Measurements from ENCODE around the gene VSTM2B. TPM values are rescaled to one million over a fixed set of nuclear protein-coding genes. Genes with fewer than 3 reads are reported as not detected.

Gene VSTM2B
- total RNA-seq, 2 experiments from 2014 or later, result not detected

GRCh38 chr19:29483641-29483920, 42.2 kb upstream of the VSTM2B start:
- Histone ChIP-seq H3K27ac (ENCODE audit: low read depth, low read length, poor library complexity, severe bottlenecking) (no peak overlapping the region), H2AFZ (ENCODE audit: low read length) (no peak overlapping the region), H3K36me3 (ENCODE audit: insufficient read depth, low read length) (no peaks in the 10 kb centered on the region), H4K20me1 (ENCODE audit: insufficient read depth, low read length) (no peaks in the 10 kb centered on the region), H3K79me2 (ENCODE audit: insufficient read depth, low read depth, low read length) (no peaks in the 10 kb centered on the region), H3K9me2 (ENCODE audit: insufficient read depth, low read length) (no peaks in the 10 kb centered on the region), H3K9me3 (ENCODE audit: low read length) (0 out of 2 replicates have a peak, but pooled peaks cover 5% of the 10 kb centered on the region), H3K4me1 (ENCODE audit: insufficient read depth, low read length, poor library complexity, severe bottlenecking) (no peaks in the 10 kb centered on the region), H3K4me2 (ENCODE audit: low read length) (no peak overlapping the region), H3K4me3 (ENCODE audit: low read depth, low read length, poor library complexity, severe bottlenecking) (no peak overlapping the region)
- CTCF ChIA-PET (ENCODE audit: unreplicated experiment), result no interaction called here
- TF ChIP-seq EZH2phosphoT487 (IDR thresholded peaks at IDR 0.05; ENCODE audit: borderline replicate concordance, low read depth, low read length) (no peak), CTCF (conservative IDR thresholded peaks at IDR 0.05; ENCODE audit: low read length) (no peak)
- POLR2A ChIA-PET, result no interaction called here
- intact Hi-C loops (cut with micrococcal nuclease; ENCODE audit: unreplicated experiment), result no loop called here
- DNase-seq (ENCODE audit: low spot score), result no peak
- BruUV-seq (replicated peaks), result no TSS peak

- Histone ChIP-seq H3K9me3 (ENCODE audit: low read length) (0 out of 2 replicates have a peak, but pooled peaks cover 5% of the 10 kb centered on the region), H2AFZ (ENCODE audit: low read length) (no peak overlapping the region), H3K4me3 (ENCODE audit: low read depth, low read length, poor library complexity, severe bottlenecking) (no peak overlapping the region), H4K20me1 (ENCODE audit: insufficient read depth, low read length) (no peaks in the 10 kb centered on the region), H3K27ac (ENCODE audit: low read depth, low read length, poor library complexity, severe bottlenecking) (no peak overlapping the region), H3K79me2 (ENCODE audit: insufficient read depth, low read depth, low read length) (no peaks in the 10 kb centered on the region), H3K4me2 (ENCODE audit: low read length) (no peak overlapping the region), H3K9me2 (ENCODE audit: insufficient read depth, low read length) (no peaks in the 10 kb centered on the region), H3K4me1 (ENCODE audit: insufficient read depth, low read length, poor library complexity, severe bottlenecking) (no peaks in the 10 kb centered on the region), H3K36me3 (ENCODE audit: insufficient read depth, low read length) (no peaks in the 10 kb centered on the region)
- intact Hi-C loops (cut with micrococcal nuclease; ENCODE audit: unreplicated experiment), result no loop called here
- BruUV-seq (replicated peaks), result no TSS peak
- ChIA-PET CTCF (ENCODE audit: unreplicated experiment) (no interaction called here), POLR2A (no interaction called here)
- DNase-seq (ENCODE audit: low spot score), result no peak
- TF ChIP-seq EZH2phosphoT487 (IDR thresholded peaks at IDR 0.05; ENCODE audit: borderline replicate concordance, low read depth, low read length) (no peak), CTCF (conservative IDR thresholded peaks at IDR 0.05; ENCODE audit: low read length) (no peak)
Measured at GRCh38 chr19:29483944-29484581, 41.7 kb upstream of the VSTM2B start.

DNA sequence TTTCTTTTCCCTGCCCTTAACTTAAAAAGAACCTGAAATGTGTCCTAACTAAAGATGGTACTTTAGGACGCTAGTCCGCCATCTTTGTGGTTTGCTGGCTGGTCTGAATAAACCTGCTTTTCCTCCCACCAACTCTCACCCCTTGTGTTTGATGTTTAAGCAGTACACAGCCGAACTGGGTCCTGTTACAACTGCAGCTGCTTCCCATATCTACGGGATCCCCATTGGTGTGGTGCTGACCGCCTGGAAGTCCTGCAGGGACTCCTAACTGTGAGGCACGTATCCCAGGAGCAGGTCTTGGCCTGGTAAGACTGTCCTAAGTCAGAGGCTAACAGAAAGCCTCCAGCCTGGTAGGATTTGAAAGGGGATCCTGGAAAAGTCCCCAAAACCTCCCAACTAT, 40.9 kb upstream of the VSTM2B start:
- BruUV-seq (replicated peaks), result no TSS peak
- TF ChIP-seq EZH2phosphoT487 (IDR thresholded peaks at IDR 0.05; ENCODE audit: borderline replicate concordance, low read depth, low read length) (no peak), CTCF (conservative IDR thresholded peaks at IDR 0.05; ENCODE audit: low read length) (no peak)
- H3K79me2 ChIP-seq (ENCODE audit: insufficient read depth, low read depth, low read length), result no peaks in the 10 kb centered on the region
- H4K20me1 ChIP-seq (ENCODE audit: insufficient read depth, low read length), result no peaks in the 10 kb centered on the region
- no peak overlapping the region for H3K4me3 ChIP-seq (ENCODE audit: low read depth, low read length, poor library complexity, severe bottlenecking)
- no peaks in the 10 kb centered on the region for H3K36me3 ChIP-seq (ENCODE audit: insufficient read depth, low read length)
- 0 out of 2 replicates have a peak, but pooled peaks cover 5% of the 10 kb centered on the region for H3K9me3 ChIP-seq (ENCODE audit: low read length)
- ChIA-PET POLR2A (no interaction called here), CTCF (ENCODE audit: unreplicated experiment) (interaction anchor here (0.6 kb wide), 1 partner anchor 141 kb away, joined by 3 read pairs; no protein-coding TSS in a partner anchor)
- no peak overlapping the region for H3K27ac ChIP-seq (ENCODE audit: low read depth, low read length, poor library complexity, severe bottlenecking)
- H3K4me1 ChIP-seq (ENCODE audit: insufficient read depth, low read length, poor library complexity, severe bottlenecking), result no peaks in the 10 kb centered on the region
- intact Hi-C loops (cut with micrococcal nuclease; ENCODE audit: unreplicated experiment), result no loop called here
- H3K4me2 ChIP-seq (ENCODE audit: low read length), result no peak overlapping the region
- DNase-seq (ENCODE audit: low spot score), result no peak
- no peak overlapping the region for H2AFZ ChIP-seq (ENCODE audit: low read length)
- H3K9me2 ChIP-seq (ENCODE audit: insufficient read depth, low read length), result no peaks in the 10 kb centered on the region

All from OCI-LY7 (cell line).